MCF 10A (cell line): Measurements from ENCODE around the gene ABLIM3. TPM values are rescaled to one million over a fixed set of nuclear protein-coding genes. Genes with fewer than 3 reads are reported as not detected.
A peak's percentile ranks its signal among the peaks of the same experiment; 100 is the strongest.

Experiments
- BruUV-seq: library from RNA; stranded (reverse); fragments of 400-500 nt; replicated peaks from 2 replicates; lab custom pipeline; 2021; lab: Mats Ljungman, UMichigan
- CTCF ChIA-PET: fragments of 300-600 bp; sonication (Branson Sonifier 250); formaldehyde crosslinking; extraction: SDS; loops from one replicate; lab custom pipeline; 2021; ENCODE audit warnings: antibody characterized with exemption, inconsistent platforms; lab: Yijun Ruan, JAX
- POLR2A ChIA-PET: fragments of 300-600, 350-650 bp; sonication (Branson Sonifier 250); formaldehyde crosslinking; extraction: SDS; loops from one replicate; lab custom pipeline; 2020; ENCODE audit warnings: antibody characterized with exemption, inconsistent platforms; lab: Yijun Ruan, JAX
- DNase-seq: peaks from one replicate; pipeline ENCODE4 v3.0.0-alpha.2; 2018; ENCODE audit not compliant: unreplicated experiment
- H3K27ac Mint-ChIP-seq: one replicate; pipeline ENCODE4 v1.8.0; 2022; ENCODE audit warnings: mild to moderate bottlenecking, low read depth, mixed read lengths; ENCODE audit not compliant: unreplicated experiment
- H3K27me3 Mint-ChIP-seq: one replicate; pipeline ENCODE4 v1.8.0; 2022; ENCODE audit warnings: mixed read lengths; ENCODE audit not compliant: insufficient read depth, unreplicated experiment
- H3K36me3 Mint-ChIP-seq: one replicate; pipeline ENCODE4 v1.8.0; 2022; ENCODE audit warnings: mild to moderate bottlenecking, moderate library complexity, mixed read lengths; ENCODE audit not compliant: insufficient read depth, unreplicated experiment
- H3K4me1 Mint-ChIP-seq: one replicate; pipeline ENCODE4 v1.8.0; 2022; ENCODE audit warnings: mixed read lengths; ENCODE audit not compliant: insufficient read depth, unreplicated experiment
- H3K4me3 Mint-ChIP-seq: one replicate; pipeline ENCODE4 v1.8.0; 2022; ENCODE audit warnings: mild to moderate bottlenecking, moderate library complexity, mixed read lengths; ENCODE audit not compliant: unreplicated experiment
- H3K9me3 Mint-ChIP-seq: one replicate; pipeline ENCODE4 v1.8.0; 2022; ENCODE audit warnings: mixed read lengths; ENCODE audit not compliant: unreplicated experiment
- intact Hi-C: fragments of 100-400 bp; cut with micrococcal nuclease; formaldehyde crosslinking; loops from 2 replicates; pipeline ENCODE4 v1.14.1; 2022
- total RNA-seq: library from RNA; stranded (reverse); gene quantifications from 2 replicates; pipeline ENCODE4 v1.2.3, GENCODE V29; 2022
- TF ChIP-seq, protein P1 (sequence below): fragments of 200-600 bp; IDR thresholded peaks from one replicate; pipeline ENCODE4 v1.8.0; 2022; ENCODE audit warnings: antibody characterized with exemption, mild to moderate bottlenecking; ENCODE audit not compliant: unreplicated experiment

Gene ABLIM3
- total RNA-seq, 1 experiment from 2014 or later = 168 TPM

DNA sequence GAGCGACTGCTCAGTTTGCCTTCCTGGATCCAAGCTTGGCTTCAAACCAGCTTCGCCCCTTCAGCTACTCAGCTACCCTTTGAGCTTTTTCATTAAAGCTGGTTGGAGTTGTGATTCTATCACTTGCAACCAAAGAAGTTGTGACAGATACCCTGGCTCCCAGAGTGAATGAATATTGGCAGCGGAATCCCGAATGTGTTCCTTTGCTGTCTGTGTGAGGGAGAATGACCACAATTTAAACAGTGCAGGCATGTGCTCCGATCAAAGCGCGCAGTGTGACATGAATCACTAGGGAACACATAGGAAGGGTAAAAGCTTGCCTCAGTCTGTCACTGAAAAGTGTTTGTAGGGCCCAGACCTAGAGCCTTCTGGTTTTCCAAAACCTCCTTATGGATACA is 123.8 kb downstream of the ABLIM3 start:
- ChIA-PET CTCF (interaction anchor here (0.6 to 5.1 kb wide), 32 partner anchors 9 to 822 kb away, joined by 3 to 48 read pairs (median 4); partner anchors contain the start of genes ABLIM3 and CSNK1A1), POLR2A (interaction anchor here (0.9 to 3.1 kb wide), 5 partner anchors 12 to 152 kb away, joined by 3 to 11 read pairs (median 4); no protein-coding TSS in a partner anchor)
- H3K4me3 Mint-ChIP-seq = no peak overlapping the region
- no TSS peak for BruUV-seq
- H3K36me3 Mint-ChIP-seq = peaks cover 3% of the 10 kb centered on the region
- peaks cover 8% of the 10 kb centered on the region for H3K9me3 Mint-ChIP-seq
- peaks cover 17% of the 10 kb centered on the region for H3K4me1 Mint-ChIP-seq
- H3K27ac Mint-ChIP-seq = no peak overlapping the region
- TF ChIP-seq, protein P1, sequence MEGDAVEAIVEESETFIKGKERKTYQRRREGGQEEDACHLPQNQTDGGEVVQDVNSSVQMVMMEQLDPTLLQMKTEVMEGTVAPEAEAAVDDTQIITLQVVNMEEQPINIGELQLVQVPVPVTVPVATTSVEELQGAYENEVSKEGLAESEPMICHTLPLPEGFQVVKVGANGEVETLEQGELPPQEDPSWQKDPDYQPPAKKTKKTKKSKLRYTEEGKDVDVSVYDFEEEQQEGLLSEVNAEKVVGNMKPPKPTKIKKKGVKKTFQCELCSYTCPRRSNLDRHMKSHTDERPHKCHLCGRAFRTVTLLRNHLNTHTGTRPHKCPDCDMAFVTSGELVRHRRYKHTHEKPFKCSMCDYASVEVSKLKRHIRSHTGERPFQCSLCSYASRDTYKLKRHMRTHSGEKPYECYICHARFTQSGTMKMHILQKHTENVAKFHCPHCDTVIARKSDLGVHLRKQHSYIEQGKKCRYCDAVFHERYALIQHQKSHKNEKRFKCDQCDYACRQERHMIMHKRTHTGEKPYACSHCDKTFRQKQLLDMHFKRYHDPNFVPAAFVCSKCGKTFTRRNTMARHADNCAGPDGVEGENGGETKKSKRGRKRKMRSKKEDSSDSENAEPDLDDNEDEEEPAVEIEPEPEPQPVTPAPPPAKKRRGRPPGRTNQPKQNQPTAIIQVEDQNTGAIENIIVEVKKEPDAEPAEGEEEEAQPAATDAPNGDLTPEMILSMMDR = peak; percentile 0
- H3K27me3 Mint-ChIP-seq = no peaks in the 10 kb centered on the region
- DNase-seq = no peak
- intact Hi-C loops = loop anchor here (1.0 to 10.0 kb wide), 5 partner anchors 106 to 823 kb away; no protein-coding TSS in a partner anchor

DNA sequence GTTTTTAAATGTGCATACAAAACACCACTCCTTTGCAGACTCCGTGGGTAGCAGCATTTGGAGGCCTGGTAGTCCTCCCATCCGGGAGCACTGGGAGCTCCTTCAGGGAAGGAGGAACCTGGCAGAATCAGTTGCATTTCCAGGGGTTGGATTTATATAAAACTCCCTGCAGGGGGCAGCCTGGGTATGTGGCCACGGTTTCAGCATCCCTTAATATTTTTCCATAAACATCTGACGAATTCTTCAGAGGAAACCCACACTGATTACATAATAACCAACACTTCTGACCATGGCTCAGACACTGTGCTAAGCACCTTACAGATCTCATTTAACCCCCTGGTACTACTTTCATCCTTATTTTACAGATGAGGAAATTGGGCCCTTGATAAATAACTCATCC is 124.3 kb downstream of the ABLIM3 start:
- ChIA-PET CTCF (interaction anchor here (0.6 to 5.1 kb wide), 33 partner anchors 8 to 823 kb away, joined by 3 to 48 read pairs (median 4); partner anchors contain the start of genes ABLIM3 and CSNK1A1), POLR2A (interaction anchor here (1.3 to 3.1 kb wide), 2 partner anchors 123 to 135 kb away, joined by 4 to 11 read pairs; no protein-coding TSS in a partner anchor)
- TF ChIP-seq, protein P1 = peak; percentile 38
- peaks cover 13% of the 10 kb centered on the region for H3K4me1 Mint-ChIP-seq
- no peaks in the 10 kb centered on the region for H3K36me3 Mint-ChIP-seq
- DNase-seq = peak; percentile 79
- H3K4me3 Mint-ChIP-seq = no peak overlapping the region
- no TSS peak for BruUV-seq
- H3K27ac Mint-ChIP-seq = no peak overlapping the region
- H3K27me3 Mint-ChIP-seq = no peaks in the 10 kb centered on the region
- intact Hi-C loops = loop anchor here (1.0 to 10.0 kb wide), 5 partner anchors 106 to 823 kb away; no protein-coding TSS in a partner anchor
- peaks cover 8% of the 10 kb centered on the region for H3K9me3 Mint-ChIP-seq

DNA sequence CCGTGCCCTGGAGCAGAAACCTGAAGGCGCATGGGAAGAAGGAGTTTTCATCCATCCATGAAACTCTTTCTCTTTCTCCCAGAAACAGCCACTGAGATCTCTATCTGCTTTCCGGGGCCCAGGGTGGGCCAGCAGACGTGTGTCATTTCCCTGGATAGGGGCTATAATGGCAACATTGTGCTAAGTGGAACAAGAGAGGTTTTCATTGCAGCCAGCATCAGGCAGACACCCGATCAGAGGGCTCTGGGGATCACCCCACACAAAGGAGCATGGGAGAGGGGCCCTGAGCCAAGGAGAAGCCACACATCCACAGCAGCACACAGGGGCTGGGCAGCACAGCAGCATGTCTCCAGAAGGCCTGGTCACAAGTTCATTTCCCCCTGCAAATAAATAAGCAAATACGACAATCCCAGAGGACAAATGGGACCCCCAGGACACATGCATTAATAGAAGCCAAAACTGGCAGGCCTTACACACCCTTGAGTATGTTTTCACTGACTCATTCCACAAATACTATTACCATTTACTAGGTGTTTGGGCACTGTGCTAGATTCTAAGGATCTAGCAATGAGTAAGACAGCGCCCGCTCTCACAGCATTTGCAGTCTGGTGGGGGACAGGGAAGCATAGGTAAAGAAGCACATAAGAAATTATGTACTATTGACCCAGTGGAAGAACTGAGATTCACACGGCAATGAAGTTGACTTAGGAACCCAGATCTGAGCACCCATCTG is 126.1 kb downstream of the ABLIM3 start:
- no peaks in the 10 kb centered on the region for H3K36me3 Mint-ChIP-seq
- H3K4me3 Mint-ChIP-seq = no peak overlapping the region
- no peaks in the 10 kb centered on the region for H3K27me3 Mint-ChIP-seq
- H3K4me1 Mint-ChIP-seq = peaks cover 12% of the 10 kb centered on the region
- CTCF ChIA-PET = interaction anchor here (0.6 to 5.1 kb wide), 19 partner anchors 8 to 823 kb away, joined by 3 to 48 read pairs (median 7); partner anchors contain the start of gene ABLIM3
- intact Hi-C loops = loop anchor here (5.0 to 10.0 kb wide), 3 partner anchors 263 to 825 kb away; no protein-coding TSS in a partner anchor
- BruUV-seq = no TSS peak
- TF ChIP-seq, protein P1 = no peak
- POLR2A ChIA-PET = interaction anchor here (0.7 to 1.1 kb wide), 3 partner anchors 96 to 141 kb away, joined by 3 read pairs; partner anchors contain the start of gene ABLIM3
- H3K27ac Mint-ChIP-seq = no peak overlapping the region
- no peak for DNase-seq
- peaks cover 8% of the 10 kb centered on the region for H3K9me3 Mint-ChIP-seq
